Prostate gland (tissue), 2 donors: ENCODE measurements around the gene EPS8L1.

Experiments used
- CTCF ChIP-seq, 4 experiments: fragments of 200-600 bp in 2 of 4; fragments of 450-650 bp in 2 of 4; sonication (generic) in 2 of 4; IDR thresholded peaks; 1 replicate in 3 of 4; 2 replicates in 1 of 4; pipeline ENCODE4 v1.5.1; 2016 to 2019; ENCODE audit warnings: antibody characterized with exemption in 4 of 4, mild to moderate bottlenecking in 2 of 4, moderate library complexity in 2 of 4
- POLR2A ChIP-seq: fragments of 450-650 bp; IDR thresholded peaks from one replicate; pipeline ENCODE4 v1.6.1; 2016; ENCODE audit warnings: antibody characterized with exemption, mild to moderate bottlenecking
- POLR2AphosphoS5 ChIP-seq: sonication (generic); formaldehyde crosslinking; IDR thresholded peaks from one replicate; pipeline ENCODE4 v1.6.1; 2017; ENCODE audit warnings: antibody characterized with exemption

GRCh38 chr19:55053735-55054134, 21.9 kb upstream of the EPS8L1 start:
- no peak for TF ChIP-seq CTCF (IDR thresholded peaks at IDR 0.05)
- TF ChIP-seq POLR2A = no peak
- no peak for TF ChIP-seq POLR2AphosphoS5
